CD14-positive monocyte (primary cell): ENCODE data around the gene XRCC5. TPM values are rescaled to one million over a fixed set of nuclear protein-coding genes. Genes with fewer than 3 reads are reported as not detected.

ENCODE experiments used
- DNase-seq, 3 donors: peaks; one replicate each; pipeline ENCODE4 v3.0.0-alpha.2; 2011 to 2022
- H2AFZ ChIP-seq: 2 replicates; pipeline ENCODE4 v1.6.0; 2012; ENCODE audit warnings: mild to moderate bottlenecking, low read depth, low read length, inconsistent platforms; ENCODE audit not compliant: insufficient read depth, poor library complexity, severe bottlenecking
- H3K27ac ChIP-seq, 2 donors: 1 replicate in 1 of 2; 2 replicates in 1 of 2; pipeline ENCODE4 v1.5.1; 2012 to 2013; ENCODE audit warnings: low read length in 2 of 2, control low read depth in 1 of 2, inconsistent platforms in 1 of 2, low read depth in 1 of 2, mild to moderate bottlenecking in 1 of 2
- H3K27me3 ChIP-seq, 2 donors: one replicate each; pipeline versions ENCODE4 v1.6.0 to v1.6.1; 2011 to 2013; ENCODE audit warnings: low read length in 2 of 2; ENCODE audit not compliant: control insufficient read depth in 2 of 2, insufficient read depth in 2 of 2
- H3K36me3 ChIP-seq, 2 donors: replicated peaks in 1 of 2; 1 replicate in 1 of 2; 2 replicates in 1 of 2; pipeline versions ENCODE4 v1.5.1 to v1.6.1; 2012 to 2013; ENCODE audit warnings: low read length in 2 of 2, control low read depth in 1 of 2, inconsistent platforms in 1 of 2, mild to moderate bottlenecking in 1 of 2; ENCODE audit not compliant: insufficient read depth in 2 of 2, control insufficient read depth in 1 of 2
- H3K4me1 ChIP-seq, 2 donors: 1 replicate in 1 of 2; 2 replicates in 1 of 2; pipeline versions ENCODE4 v1.5.1 to v1.6.1; 2012 to 2013; ENCODE audit warnings: low read length in 2 of 2, control low read depth in 1 of 2, inconsistent platforms in 1 of 2, mild to moderate bottlenecking in 1 of 2, moderate library complexity in 1 of 2; ENCODE audit not compliant: insufficient read depth in 2 of 2, control insufficient read depth in 1 of 2
- H3K4me2 ChIP-seq: replicated peaks from 2 replicates; pipeline ENCODE3; 2012; ENCODE audit warnings: low read length, moderate library complexity, mild to moderate bottlenecking; ENCODE audit not compliant: poor library complexity, severe bottlenecking; ENCODE audit errors: extremely low read depth
- H3K4me3 ChIP-seq, 3 experiments: fragments of 200-600 bp in 1 of 3; sonication (generic) in 1 of 3; replicated peaks in 1 of 3; 1 replicate in 2 of 3; 2 replicates in 1 of 3; pipeline ENCODE4 v1.5.1; 2011 to 2013; ENCODE audit warnings: low read length in 3 of 3, mild to moderate bottlenecking in 3 of 3, control low read depth in 2 of 3, low read depth in 2 of 3, inconsistent platforms in 1 of 3, moderate library complexity in 1 of 3
- H3K79me2 ChIP-seq: 2 replicates; pipeline ENCODE4 v1.6.0; 2012; ENCODE audit warnings: mild to moderate bottlenecking, control low read depth, inconsistent platforms, low read length, moderate library complexity; ENCODE audit not compliant: insufficient read depth
- H3K9ac ChIP-seq: 2 replicates; pipeline ENCODE4 v1.6.0; 2017; ENCODE audit warnings: low read length, mild to moderate bottlenecking; ENCODE audit not compliant: insufficient read depth, poor library complexity, severe bottlenecking
- H3K9me3 ChIP-seq, 2 donors: replicated peaks in 1 of 2; 1 replicate in 1 of 2; 2 replicates in 1 of 2; pipeline versions ENCODE4 v1.5.1 to v1.6.1; 2012 to 2013; ENCODE audit warnings: low read length in 2 of 2, control low read depth in 1 of 2; ENCODE audit not compliant: control insufficient read depth in 1 of 2, insufficient read depth in 1 of 2
- H4K20me1 ChIP-seq: 2 replicates; pipeline ENCODE4 v1.6.0; 2012; ENCODE audit warnings: mild to moderate bottlenecking, low read length, control low read depth, moderate library complexity; ENCODE audit not compliant: insufficient read depth
- H3K27ac Mint-ChIP-seq, 7 donors: one replicate each; pipeline ENCODE4 v1.8.0; 2020; ENCODE audit warnings: mild to moderate bottlenecking in 7 of 7, mixed read lengths in 7 of 7, moderate library complexity in 6 of 7, inconsistent platforms in 2 of 7
- H3K27me3 Mint-ChIP-seq, 3 donors: one replicate each; pipeline ENCODE4 v1.8.0; 2021 to 2022; ENCODE audit warnings: low read depth in 3 of 3, mild to moderate bottlenecking in 3 of 3, mixed read lengths in 3 of 3, moderate library complexity in 3 of 3, inconsistent platforms in 1 of 3
- H3K36me3 Mint-ChIP-seq, 2 donors: one replicate each; pipeline ENCODE4 v1.8.0; 2020; ENCODE audit warnings: mixed read lengths in 2 of 2, inconsistent platforms in 1 of 2, mild to moderate bottlenecking in 1 of 2
- H3K4me1 Mint-ChIP-seq: one replicate; pipeline ENCODE4 v1.8.0; 2020; ENCODE audit warnings: mild to moderate bottlenecking, mixed read lengths
- H3K4me3 Mint-ChIP-seq, 2 donors: one replicate each; pipeline ENCODE4 v1.8.0; 2020; ENCODE audit warnings: mild to moderate bottlenecking in 2 of 2, mixed read lengths in 2 of 2, moderate library complexity in 1 of 2
- H3K9me3 Mint-ChIP-seq, 7 donors: one replicate each; pipeline ENCODE4 v1.8.0; 2020 to 2022; ENCODE audit warnings: mixed read lengths in 7 of 7, mild to moderate bottlenecking in 6 of 7, moderate library complexity in 6 of 7, inconsistent platforms in 2 of 7
- WGBS: methylation state at CpG from one replicate; pipeline ENCODE4 v1.1.5; 2013; ENCODE audit warnings: missing lambda C conversion rate; ENCODE audit not compliant: insufficient coverage; 5-methylcytosine and 5-hydroxymethylcytosine counted together
- intact Hi-C, 2 donors: fragments of 100-400 bp; cut with micrococcal nuclease; formaldehyde crosslinking; loops; one replicate each; pipeline versions ENCODE4 v1.15.0 to v1.15.1; 2023
- polyA plus RNA-seq, 3 donors: library from polyadenylated mRNA; depleted of rRNA in 1 of 3; unstranded in 2 of 3; stranded (reverse) in 1 of 3; fragments of 300-500 nt in 2 of 3; fragments of >200 nt in 1 of 3; fragmentation: Illumina TruSeq in 2 of 3; gene quantifications; 1 replicate in 2 of 3; 2 replicates in 1 of 3; pipeline ENCODE4 v1.2.3, GENCODE V29; 2012 to 2021
- TF ChIP-seq, protein P1 (sequence below): fragments of 200-600 bp; IDR thresholded peaks from one replicate; pipeline ENCODE4 v1.8.0; 2022; ENCODE audit warnings: antibody characterized with exemption, mild to moderate bottlenecking

Gene XRCC5
- polyA plus RNA-seq, 3 donors = 55.3 to 281 (median 258) TPM

DNA sequence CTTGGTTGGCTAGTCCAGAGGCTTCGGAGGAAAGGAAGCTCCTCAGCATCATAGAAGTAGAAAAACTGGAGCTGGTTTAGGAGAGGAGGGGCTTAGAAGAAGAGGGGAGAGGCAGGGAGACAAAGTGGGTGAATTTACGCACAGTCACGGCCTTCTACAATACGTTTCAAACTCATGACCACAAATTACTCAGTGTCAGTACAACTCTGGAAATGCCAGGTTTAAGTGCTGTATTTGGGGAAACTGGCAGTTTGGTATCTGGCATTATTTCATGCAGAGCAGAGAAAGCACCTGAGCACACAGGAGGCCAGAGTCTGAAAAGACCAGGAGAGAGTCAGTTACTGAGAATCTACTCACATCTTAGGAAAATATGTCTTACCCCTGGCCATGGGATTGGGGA lies 55.4 kb downstream of the XRCC5 start:
- intact Hi-C loops = no loop called here
- Mint-ChIP-seq H3K9me3 (no peaks in the 10 kb centered on the region), H3K27ac (peak overlapping the region in 5 of 7 donors; percentile 1 to 77 (median 60)), H3K36me3 (peaks cover 90 to 97% of the 10 kb centered on the region in 2 donors), H3K27me3 (no peaks in the 10 kb centered on the region), H3K4me1 (peaks cover 2% of the 10 kb centered on the region), H3K4me3 (no peak overlapping the region)
- H3K4me1 ChIP-seq = peaks cover 0 to 1% of the 10 kb centered on the region in 2 donors
- no peak overlapping the region for H3K27ac ChIP-seq
- H3K27me3 ChIP-seq = no peaks in the 10 kb centered on the region
- no peak overlapping the region for H3K4me3 ChIP-seq
- peaks cover 73% of the 10 kb centered on the region for H4K20me1 ChIP-seq
- TF ChIP-seq, protein P1, sequence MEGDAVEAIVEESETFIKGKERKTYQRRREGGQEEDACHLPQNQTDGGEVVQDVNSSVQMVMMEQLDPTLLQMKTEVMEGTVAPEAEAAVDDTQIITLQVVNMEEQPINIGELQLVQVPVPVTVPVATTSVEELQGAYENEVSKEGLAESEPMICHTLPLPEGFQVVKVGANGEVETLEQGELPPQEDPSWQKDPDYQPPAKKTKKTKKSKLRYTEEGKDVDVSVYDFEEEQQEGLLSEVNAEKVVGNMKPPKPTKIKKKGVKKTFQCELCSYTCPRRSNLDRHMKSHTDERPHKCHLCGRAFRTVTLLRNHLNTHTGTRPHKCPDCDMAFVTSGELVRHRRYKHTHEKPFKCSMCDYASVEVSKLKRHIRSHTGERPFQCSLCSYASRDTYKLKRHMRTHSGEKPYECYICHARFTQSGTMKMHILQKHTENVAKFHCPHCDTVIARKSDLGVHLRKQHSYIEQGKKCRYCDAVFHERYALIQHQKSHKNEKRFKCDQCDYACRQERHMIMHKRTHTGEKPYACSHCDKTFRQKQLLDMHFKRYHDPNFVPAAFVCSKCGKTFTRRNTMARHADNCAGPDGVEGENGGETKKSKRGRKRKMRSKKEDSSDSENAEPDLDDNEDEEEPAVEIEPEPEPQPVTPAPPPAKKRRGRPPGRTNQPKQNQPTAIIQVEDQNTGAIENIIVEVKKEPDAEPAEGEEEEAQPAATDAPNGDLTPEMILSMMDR = no peak
- no peak for DNase-seq
- H3K79me2 ChIP-seq = peaks cover 23% of the 10 kb centered on the region
- no peak overlapping the region for H3K9ac ChIP-seq
- WGBS = 80% methylated on average over 1 of the region's 4 CpGs
- H3K9me3 ChIP-seq = no peaks in the 10 kb centered on the region
- no peak overlapping the region for H3K4me2 ChIP-seq
- peaks cover 95 to 100% of the 10 kb centered on the region in 2 donors for H3K36me3 ChIP-seq
- H2AFZ ChIP-seq = no peak overlapping the region

DNA sequence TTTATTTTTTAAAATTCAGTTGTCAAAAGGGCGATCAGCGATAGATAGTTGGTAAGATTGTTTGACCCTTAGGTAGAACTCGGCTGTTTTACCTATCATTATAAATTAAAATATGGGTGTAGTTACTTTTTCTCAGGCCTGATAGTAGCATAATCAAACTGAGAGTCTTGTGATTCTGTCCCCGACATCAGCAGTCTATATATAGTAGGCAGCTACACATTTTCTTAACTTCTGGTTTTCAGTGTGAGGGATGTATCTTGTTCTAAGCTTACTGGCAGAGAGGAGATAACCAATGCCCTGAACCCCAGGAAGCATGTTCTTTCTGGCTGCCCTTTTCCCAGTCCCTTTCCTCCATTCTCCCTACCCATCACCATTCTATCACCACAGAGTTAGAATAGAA lies 56.6 kb downstream of the XRCC5 start:
- H3K27me3 Mint-ChIP-seq = no peaks in the 10 kb centered on the region
- peaks cover 86 to 91% of the 10 kb centered on the region in 2 donors for H3K36me3 Mint-ChIP-seq
- TF ChIP-seq, protein P1 = no peak
- no peaks in the 10 kb centered on the region for H3K9me3 Mint-ChIP-seq
- H3K4me1 Mint-ChIP-seq = peaks cover 8% of the 10 kb centered on the region
- intact Hi-C loops = no loop called here
- Histone ChIP-seq H3K79me2 (peaks cover 24% of the 10 kb centered on the region), H3K4me2 (no peak overlapping the region), H2AFZ (no peak overlapping the region), H3K9me3 (no peaks in the 10 kb centered on the region), H3K36me3 (peaks cover 88 to 94% of the 10 kb centered on the region in 2 donors), H4K20me1 (peaks cover 78% of the 10 kb centered on the region), H3K9ac (no peak overlapping the region), H3K4me3 (no peak overlapping the region), H3K27me3 (no peaks in the 10 kb centered on the region), H3K27ac (no peak overlapping the region), H3K4me1 (peaks cover 0 to 6% of the 10 kb centered on the region in 2 donors)
- peak overlapping the region in 2 of 7 donors; percentile 5 to 29 for H3K27ac Mint-ChIP-seq
- no CpG with 5 or more reads among the region's 4 CpGs for WGBS
- DNase-seq = no peak
- no peak overlapping the region for H3K4me3 Mint-ChIP-seq
